ENCODE measurements around the gene ADCY1.

ADCY1 gene

GRCh38 chr7:45712057-45712689, 138.0 kb downstream of the ADCY1 start:
- DNase-seq (ENCODE audit: low read depth, low spot score): no peak
- TF ChIP-seq, protein P1, sequence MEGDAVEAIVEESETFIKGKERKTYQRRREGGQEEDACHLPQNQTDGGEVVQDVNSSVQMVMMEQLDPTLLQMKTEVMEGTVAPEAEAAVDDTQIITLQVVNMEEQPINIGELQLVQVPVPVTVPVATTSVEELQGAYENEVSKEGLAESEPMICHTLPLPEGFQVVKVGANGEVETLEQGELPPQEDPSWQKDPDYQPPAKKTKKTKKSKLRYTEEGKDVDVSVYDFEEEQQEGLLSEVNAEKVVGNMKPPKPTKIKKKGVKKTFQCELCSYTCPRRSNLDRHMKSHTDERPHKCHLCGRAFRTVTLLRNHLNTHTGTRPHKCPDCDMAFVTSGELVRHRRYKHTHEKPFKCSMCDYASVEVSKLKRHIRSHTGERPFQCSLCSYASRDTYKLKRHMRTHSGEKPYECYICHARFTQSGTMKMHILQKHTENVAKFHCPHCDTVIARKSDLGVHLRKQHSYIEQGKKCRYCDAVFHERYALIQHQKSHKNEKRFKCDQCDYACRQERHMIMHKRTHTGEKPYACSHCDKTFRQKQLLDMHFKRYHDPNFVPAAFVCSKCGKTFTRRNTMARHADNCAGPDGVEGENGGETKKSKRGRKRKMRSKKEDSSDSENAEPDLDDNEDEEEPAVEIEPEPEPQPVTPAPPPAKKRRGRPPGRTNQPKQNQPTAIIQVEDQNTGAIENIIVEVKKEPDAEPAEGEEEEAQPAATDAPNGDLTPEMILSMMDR (IDR thresholded peaks at IDR 0.05; ENCODE audit: insufficient read depth, low read length, missing control alignments): no peak
- ChIA-PET CTCF (no interaction called here), POLR2A (no interaction called here)
- H3K4me3 ChIP-seq (ENCODE audit: low read depth, low read length): no peak overlapping the region

- TF ChIP-seq, protein P1 (IDR thresholded peaks at IDR 0.05; ENCODE audit: insufficient read depth, low read length, missing control alignments): no peak
- CTCF ChIA-PET: no interaction called here
- H3K4me3 ChIP-seq (ENCODE audit: low read depth, low read length): no peak overlapping the region
- no peak for DNase-seq (ENCODE audit: low read depth, low spot score)
- POLR2A ChIA-PET: no interaction called here
Measured at GRCh38 chr7:45712872-45713668, 138.9 kb downstream of the ADCY1 start.

- no peak for DNase-seq (ENCODE audit: low read depth, low spot score)
- ChIA-PET CTCF (interaction anchor here (0.9 kb wide), 1 partner anchor 8 kb away, joined by 3 read pairs; no protein-coding TSS in a partner anchor), POLR2A (no interaction called here)
- TF ChIP-seq, protein P1 (IDR thresholded peaks at IDR 0.05; ENCODE audit: insufficient read depth, low read length, missing control alignments): no peak
- no peak overlapping the region for H3K4me3 ChIP-seq (ENCODE audit: low read depth, low read length)
Measured at GRCh38 chr7:45713669-45714520, 139.7 kb downstream of the ADCY1 start.

- no peak for DNase-seq (ENCODE audit: low read depth, low spot score)
- no peak overlapping the region for H3K4me3 ChIP-seq (ENCODE audit: low read depth, low read length)
- CTCF ChIA-PET: interaction anchor here (0.9 kb wide), 1 partner anchor 8 kb away, joined by 3 read pairs; no protein-coding TSS in a partner anchor
- POLR2A ChIA-PET: no interaction called here
- TF ChIP-seq, protein P1 (IDR thresholded peaks at IDR 0.05; ENCODE audit: insufficient read depth, low read length, missing control alignments): no peak
Measured at GRCh38 chr7:45714521-45714820, 140.3 kb downstream of the ADCY1 start.

DNA sequence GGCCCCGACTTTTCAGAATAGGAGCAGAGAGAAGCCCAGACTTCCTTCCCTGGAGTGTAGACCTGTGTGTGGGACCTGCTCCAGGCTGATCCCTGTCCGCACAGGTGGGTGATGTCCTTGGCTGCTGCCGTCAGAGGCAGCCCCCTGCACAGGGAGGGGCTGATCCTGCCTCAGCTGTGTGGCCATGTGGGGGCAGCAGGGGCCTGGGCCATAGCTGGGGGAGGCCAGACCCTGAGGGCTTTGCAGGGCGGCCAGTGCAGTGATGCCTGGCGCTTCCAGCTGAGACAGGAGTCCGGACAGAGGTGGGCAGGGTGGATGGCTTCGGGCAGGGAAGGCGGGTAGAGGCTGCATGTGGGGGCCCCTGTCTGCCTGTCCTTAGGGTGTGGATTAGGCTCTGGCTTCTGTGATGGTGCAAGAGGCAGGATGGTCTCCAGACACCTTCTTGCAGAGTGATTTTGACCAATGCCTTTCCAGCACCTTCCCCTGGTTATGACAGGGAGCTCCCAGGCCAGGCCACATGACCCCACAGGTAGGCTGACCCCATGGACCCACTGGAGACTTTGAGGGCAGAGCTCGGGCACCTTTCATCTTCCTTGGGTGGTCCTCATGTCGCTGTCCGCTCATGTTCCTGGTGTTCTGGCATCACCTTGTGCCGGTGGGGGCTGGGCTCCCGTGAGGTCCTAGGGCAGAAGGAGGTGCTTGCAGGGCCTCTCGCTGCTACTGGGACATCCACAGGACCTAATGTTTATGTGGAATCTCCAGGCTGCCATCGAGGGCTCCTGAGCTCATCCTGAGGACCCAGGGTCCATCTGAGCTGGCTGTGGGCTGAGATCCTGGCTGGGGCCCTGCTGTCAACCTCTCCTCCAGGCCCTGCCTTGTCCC, 141.5 kb downstream of the ADCY1 start:
- H3K4me3 ChIP-seq (ENCODE audit: low read depth, low read length): no peak overlapping the region
- ChIA-PET POLR2A (no interaction called here), CTCF (no interaction called here)
- TF ChIP-seq, protein P1 (IDR thresholded peaks at IDR 0.05; ENCODE audit: insufficient read depth, low read length, missing control alignments): no peak
- no peak for DNase-seq (ENCODE audit: low read depth, low spot score)

Data from AG04449 (cell line).